SW 1271 (cell line): Measurements from ENCODE around the gene SPTBN2.
"Not testable (repeated sequence)": the region's sequence is repeated elsewhere in the genome, so short reads cannot be mapped to it uniquely, and the experiment has no call there.

Experiments
- DNase-seq, 2 experiments: peaks; one replicate each; lab custom pipeline; 2025; lab: John Stamatoyannopoulos, UW

Gene SPTBN2

DNA sequence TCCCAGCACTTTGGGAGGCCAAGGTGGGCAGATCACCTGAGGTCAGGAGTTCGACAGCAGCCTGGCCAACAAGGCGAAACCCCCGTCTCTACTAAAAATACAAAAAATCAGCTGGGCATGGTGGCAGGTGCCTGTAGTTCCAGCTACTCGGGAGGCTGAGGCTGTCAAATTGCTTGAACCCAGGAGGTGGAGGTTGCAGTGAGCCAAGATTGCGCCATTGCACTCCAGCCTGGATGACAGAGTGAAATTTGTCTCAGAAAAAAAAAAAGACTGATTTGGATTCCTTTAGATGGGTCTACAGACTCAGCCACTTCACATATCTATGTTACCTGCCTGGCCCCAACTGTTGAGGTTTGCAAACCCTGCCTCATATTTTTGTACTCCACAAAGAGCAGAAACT lies 4.8 kb downstream of the SPTBN2 start:
- not testable (repeated sequence) for DNase-seq

DNA sequence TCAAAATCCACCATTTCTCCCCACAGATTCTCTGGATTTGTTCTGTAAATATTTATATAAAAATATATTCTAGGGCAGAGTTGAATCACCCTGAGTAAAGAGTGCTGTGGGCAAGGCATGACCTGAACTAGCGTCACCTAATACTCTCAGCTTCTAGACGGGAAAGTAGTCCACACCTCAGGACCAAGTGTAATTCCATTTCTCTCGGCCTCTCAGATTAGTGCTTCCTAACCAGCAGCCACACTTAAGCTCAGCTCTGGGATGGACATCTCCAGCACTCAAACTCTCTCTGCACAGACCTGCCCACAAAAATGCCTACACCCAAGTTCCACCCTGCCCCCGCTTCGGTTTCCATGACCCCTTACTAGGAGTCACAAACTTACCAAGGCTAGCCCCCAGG lies 5.3 kb downstream of the SPTBN2 start:
- DNase-seq: no peak

DNA sequence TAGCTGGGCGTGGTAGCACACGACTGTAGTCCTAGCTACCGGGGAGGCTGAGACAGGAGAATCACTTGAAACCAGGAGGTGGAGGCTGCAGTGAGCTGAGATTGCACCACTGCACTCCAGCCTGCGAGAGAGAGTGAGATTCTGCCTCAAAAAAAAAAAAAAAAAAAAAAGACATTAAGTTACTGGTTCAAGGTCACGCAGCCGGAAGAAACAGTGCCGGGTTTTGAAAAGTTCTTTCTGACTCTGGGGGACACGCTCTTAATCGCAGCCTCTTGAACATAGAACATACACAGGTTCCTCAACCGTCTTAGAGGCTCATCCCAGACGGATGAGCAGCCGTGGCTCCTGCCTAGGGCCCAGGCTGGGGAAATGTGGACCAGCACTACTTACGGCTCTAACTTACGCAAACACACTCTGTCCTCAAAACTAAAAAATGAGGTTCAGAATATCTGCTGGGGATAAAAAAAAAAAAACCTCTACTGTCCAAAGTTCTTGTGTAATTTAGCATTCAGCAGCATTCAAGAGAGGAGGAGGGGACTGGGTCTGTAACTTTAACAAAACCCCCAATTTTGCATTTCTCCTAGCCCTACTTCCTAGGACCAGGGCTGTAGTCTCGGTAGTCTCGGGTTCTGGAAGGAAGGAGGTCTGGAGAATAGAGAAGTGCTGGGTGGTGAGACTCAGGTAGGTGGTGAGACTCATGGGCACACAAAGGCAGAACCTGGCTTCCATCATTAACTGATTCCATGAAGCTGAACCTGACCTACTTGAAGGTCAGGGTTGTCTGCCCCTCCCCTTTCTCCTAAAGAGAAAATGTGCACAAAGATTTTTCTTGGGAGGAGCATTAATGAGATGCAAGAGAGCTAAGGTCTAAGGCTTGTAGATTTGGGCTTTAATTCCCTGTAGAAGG lies 6.0 kb downstream of the SPTBN2 start:
- no peak for DNase-seq

GRCh38 chr11:66721939-66722338 lies 7.1 kb downstream of the SPTBN2 start:
- no peak for DNase-seq

GRCh38 chr11:66720899-66721470 lies 8.0 kb downstream of the SPTBN2 start:
- DNase-seq: no peak

- DNase-seq: no peak
Measured at GRCh38 chr11:66720223-66720898, 8.7 kb downstream of the SPTBN2 start.

DNA sequence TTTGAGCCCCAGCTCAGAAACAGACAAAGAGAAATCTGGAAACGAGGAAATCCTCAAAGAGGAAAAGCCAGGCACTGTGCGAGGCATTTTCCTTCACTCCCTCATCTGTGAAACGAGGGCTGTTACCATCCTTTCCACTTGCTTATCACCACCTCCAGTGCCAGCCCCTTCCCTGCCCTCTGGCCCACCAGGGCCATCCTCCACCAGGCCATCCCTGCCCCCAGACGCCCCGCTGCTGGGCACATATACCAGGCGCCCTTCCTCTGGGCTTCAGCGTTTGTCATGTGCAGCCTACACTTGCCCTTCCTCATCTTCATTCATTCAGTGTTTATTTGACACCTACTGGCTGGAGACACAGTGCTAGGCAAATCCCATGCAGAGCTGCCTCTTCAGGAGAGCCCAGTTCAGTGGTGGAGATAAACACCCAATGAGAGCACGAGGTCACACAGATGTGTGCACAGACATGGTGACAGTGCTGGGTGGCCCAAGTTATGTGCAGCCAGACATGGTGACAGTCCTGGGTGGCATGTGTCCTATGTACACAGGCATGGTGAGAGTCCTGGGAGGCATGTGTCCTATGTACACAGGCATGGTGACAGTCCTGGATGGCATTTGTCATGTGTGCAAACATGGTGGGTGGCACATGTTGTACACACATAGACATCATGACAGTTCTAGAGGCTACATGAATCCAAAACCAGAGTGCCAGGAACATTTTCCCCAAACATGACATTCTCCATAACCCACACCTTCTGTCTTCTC lies 9.7 kb downstream of the SPTBN2 start:
- DNase-seq: no peak

GRCh38 chr11:66718320-66718971 lies 10.6 kb downstream of the SPTBN2 start:
- no peak for DNase-seq

- no peak for DNase-seq
Measured at GRCh38 chr11:66717925-66718319, 11.1 kb downstream of the SPTBN2 start.

GRCh38 chr11:66716996-66717395 lies 12.0 kb downstream of the SPTBN2 start:
- DNase-seq: no peak

DNA sequence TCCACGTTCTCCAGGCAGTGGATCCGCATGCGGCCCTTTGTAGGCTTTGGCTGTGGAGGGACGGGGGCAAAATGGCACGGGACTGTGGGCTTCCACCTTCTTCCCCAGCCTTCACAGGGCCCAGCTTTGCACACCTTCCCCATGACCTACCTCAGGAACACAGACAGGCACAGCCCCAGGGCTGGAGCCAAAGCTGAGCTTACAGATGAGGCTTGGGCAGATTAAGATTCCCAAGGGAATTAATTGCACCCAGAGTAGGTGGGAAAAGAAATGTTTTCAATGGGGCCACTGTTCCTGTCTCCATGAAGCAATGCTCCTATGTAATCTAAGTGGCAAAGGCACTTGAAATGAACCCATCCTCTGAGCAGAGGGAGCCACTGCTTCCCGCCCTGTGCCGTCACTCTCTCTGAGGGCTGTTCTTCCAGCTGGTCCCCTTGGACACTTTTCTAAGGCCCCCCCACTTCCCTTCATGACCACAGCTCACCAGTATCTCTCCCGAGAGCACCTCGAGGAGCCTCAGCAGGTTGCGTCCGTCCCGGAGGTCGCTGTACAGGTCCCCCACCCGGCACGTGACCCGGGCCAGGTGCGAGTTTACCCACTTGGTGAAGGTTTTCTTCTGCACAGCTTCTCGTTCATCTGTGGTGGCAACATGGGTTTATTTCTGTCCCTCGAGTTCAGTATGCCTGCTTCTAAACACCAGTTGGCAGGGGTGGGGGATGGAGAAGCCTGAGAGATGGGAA lies 13.5 kb downstream of the SPTBN2 start:
- no peak for DNase-seq

- no peak for DNase-seq
Measured at GRCh38 chr11:66713746-66714480, 15.1 kb downstream of the SPTBN2 start.

DNA sequence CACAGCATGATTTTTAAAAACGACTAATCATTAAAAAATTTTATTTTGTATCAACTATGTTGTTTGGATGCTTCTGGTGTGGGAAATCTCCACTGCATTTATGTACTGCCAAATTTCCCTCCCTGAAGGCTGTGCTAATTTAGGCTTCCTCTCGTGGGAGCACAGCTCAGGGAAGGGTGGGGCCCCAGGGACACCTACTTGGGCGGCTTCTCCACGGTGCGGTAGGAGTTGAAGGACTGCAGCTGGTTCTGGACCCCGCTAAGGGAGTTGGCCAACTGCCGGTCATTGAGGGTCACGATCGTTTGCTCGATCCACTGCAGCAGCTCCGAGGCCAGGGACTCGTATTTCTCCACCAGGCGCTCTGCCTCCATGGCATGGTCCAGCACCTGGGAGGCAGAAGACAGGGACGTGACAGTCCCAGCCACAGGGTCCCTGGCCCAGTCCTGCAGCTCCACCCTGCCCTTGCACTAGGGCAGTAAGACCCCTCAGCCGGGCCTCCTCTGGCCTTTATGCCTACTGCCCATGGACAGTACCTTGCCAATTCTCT lies 18.6 kb downstream of the SPTBN2 start:
- no peak for DNase-seq

DNA sequence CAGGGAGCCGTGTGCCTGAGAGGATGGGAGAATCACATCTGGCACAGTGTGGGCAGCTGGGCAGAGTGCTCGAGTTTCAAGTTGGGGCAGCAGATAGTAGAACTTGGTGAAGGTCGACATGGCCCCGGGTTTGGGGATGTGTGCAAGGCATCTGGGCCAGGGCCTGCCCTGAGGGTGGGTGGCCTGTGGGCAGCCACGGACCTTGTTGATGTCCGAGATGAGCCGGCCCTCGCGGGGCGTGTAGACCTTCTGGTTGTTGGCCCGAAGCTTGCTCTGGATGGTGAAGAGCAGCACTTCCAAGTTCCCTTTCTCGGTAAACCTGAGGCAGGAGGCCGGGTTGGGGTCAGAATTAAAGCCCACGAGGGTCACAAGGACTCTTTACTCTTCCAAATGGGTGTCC lies 20.3 kb downstream of the SPTBN2 start:
- DNase-seq: no peak

DNA sequence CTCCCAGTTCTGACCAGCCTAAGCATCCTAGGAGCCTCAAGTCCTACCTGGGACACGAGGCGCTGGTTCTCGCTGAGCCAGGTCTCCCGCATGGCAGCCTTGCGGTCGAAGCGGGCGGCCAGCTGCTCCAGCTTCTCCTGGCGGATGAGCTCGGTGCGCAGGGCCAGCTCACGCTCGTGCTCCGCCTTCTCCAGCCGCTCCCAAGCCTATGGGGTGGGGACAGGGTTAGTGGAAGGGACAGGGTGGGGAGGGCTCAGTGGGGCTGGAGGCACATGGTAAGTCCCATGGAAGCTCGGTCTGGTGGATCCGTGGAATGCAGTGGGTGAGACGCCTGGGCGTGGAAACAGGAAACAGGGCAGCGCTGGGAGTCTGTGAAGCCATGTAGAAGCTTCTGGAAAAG lies 20.9 kb downstream of the SPTBN2 start:
- DNase-seq: no peak

DNA sequence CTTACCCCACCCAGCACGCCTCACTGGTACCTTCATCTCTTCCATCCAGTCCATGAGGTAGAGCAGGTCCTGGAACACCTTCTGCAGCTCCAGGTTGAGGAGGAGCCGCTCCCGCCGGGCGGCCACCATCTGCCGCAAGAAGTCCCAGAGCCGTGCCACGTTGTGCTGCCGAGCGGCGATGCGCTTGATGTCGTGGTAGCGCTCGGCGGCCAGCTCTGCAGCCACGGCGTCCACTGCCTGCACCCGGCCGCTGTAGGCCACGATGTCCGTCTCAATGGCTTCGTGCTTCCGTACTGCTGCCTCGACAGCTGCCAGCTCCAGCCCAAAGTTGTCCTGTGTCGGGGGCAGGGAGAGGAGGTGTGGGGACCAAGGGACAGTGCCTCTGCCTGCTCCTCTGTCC lies 21.5 kb downstream of the SPTBN2 start:
- no peak for DNase-seq

- DNase-seq: no peak
Measured at GRCh38 chr11:66706989-66707388, 22.0 kb downstream of the SPTBN2 start.

DNA sequence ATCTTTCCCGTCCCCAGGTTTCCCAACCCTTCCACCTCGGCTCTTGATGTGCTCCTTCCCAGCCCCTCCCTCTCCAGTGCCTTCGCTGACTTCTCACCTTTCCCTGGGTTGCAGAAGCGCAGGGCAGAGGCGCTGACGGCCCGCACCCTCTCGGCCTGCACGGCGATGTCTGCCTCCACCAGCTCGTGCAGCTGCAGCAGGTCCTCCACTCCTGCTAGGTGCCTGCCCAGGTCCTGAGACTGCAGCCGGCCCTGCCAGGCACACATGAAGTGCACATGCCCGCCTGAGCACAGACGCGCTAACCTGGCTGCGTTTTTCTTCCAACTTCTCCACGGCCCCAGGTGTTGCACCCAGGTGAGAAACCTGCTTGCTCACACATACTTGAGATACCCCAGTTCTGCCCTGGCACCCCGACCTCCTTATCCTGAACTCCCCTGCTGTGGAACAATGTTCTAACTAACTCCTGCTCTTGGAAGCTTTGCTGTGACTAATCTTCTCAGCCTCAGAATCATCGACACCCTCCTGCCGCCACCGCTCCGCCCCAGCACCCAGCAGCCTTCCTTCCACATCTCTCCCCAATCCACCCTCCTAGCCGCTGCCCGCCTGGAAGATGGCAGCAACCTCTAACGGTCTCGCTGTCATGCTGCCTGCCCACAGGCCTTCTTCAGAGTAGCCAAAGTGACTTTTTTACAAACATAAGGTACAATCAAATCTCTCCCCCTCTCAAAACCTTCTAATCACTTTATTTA lies 23.3 kb downstream of the SPTBN2 start:
- DNase-seq: no peak

- DNase-seq: no peak
Measured at GRCh38 chr11:66704659-66705360, 24.2 kb downstream of the SPTBN2 start.
